Natural killer cell (primary cell): ENCODE measurements around the gene UBXN11. TPM values are rescaled to one million over a fixed set of nuclear protein-coding genes. Genes with fewer than 3 reads are reported as not detected.

Experiments used
- ATAC-seq, 3 donors: fragments of 150-1000 bp in 2 of 3; fragments of 200-7000 bp in 1 of 3; cut with Tn5 transposase; 1 replicate in 1 of 3; 2 replicates in 2 of 3; pipeline ENCODE4 v1.10.0; 2021; ENCODE audit warnings: mild to moderate bottlenecking in 2 of 3, moderate library complexity in 2 of 3
- DNase-seq, 2 donors: peaks; one replicate each; pipeline versions ENCODE4 v3.0.0 to v3.0.0-alpha.2; 2013 to 2021; ENCODE audit warnings: mixed read lengths in 1 of 2
- H3K27ac ChIP-seq: one replicate; pipeline ENCODE4 v1.5.1; 2013; ENCODE audit warnings: mild to moderate bottlenecking, low read length
- H3K27me3 ChIP-seq: one replicate; pipeline ENCODE4 v1.6.1; 2013; ENCODE audit warnings: low read length; ENCODE audit not compliant: control insufficient read depth, insufficient read depth
- H3K36me3 ChIP-seq: one replicate; pipeline ENCODE4 v1.6.1; 2013; ENCODE audit warnings: low read length; ENCODE audit not compliant: control insufficient read depth, insufficient read depth
- H3K4me1 ChIP-seq: one replicate; pipeline ENCODE4 v1.6.1; 2013; ENCODE audit warnings: low read length; ENCODE audit not compliant: control insufficient read depth, insufficient read depth
- H3K4me3 ChIP-seq: one replicate; pipeline ENCODE4 v1.5.1; 2013; ENCODE audit warnings: low read length
- H3K9me3 ChIP-seq: one replicate; pipeline ENCODE4 v1.6.1; 2013; ENCODE audit warnings: low read length; ENCODE audit not compliant: control insufficient read depth, insufficient read depth
- H3K27ac Mint-ChIP-seq, 2 donors: one replicate each; pipeline ENCODE4 v1.8.0; 2022; ENCODE audit warnings: mild to moderate bottlenecking in 2 of 2, mixed read lengths in 2 of 2, moderate library complexity in 1 of 2
- H3K27me3 Mint-ChIP-seq, 2 donors: one replicate each; pipeline ENCODE4 v1.8.0; 2022; ENCODE audit warnings: low read depth in 2 of 2, mixed read lengths in 2 of 2
- H3K36me3 Mint-ChIP-seq: one replicate; pipeline ENCODE4 v1.8.0; 2022; ENCODE audit warnings: mixed read lengths
- H3K4me1 Mint-ChIP-seq, 2 donors: one replicate each; pipeline ENCODE4 v1.8.0; 2022; ENCODE audit warnings: mixed read lengths in 2 of 2
- H3K4me3 Mint-ChIP-seq: one replicate; pipeline ENCODE4 v1.8.0; 2022; ENCODE audit warnings: mild to moderate bottlenecking, moderate library complexity, mixed read lengths
- H3K9me3 Mint-ChIP-seq, 2 donors: one replicate each; pipeline ENCODE4 v1.8.0; 2022; ENCODE audit warnings: mixed read lengths in 2 of 2
- WGBS: methylation state at CpG from one replicate; pipeline ENCODE4 v1.1.7; 2013; ENCODE audit warnings: missing lambda C conversion rate; ENCODE audit not compliant: insufficient coverage; 5-methylcytosine and 5-hydroxymethylcytosine counted together
- intact Hi-C: fragments of 100-400 bp; cut with micrococcal nuclease; formaldehyde crosslinking; loops from one replicate; pipeline ENCODE4 v1.14.2; 2022
- total RNA-seq, 4 donors: library from RNA; stranded (reverse); fragments of 120-200 nt in 1 of 4; gene quantifications; one replicate each; pipeline versions ENCODE4 v1.2.3 to v1.2.4, GENCODE V29; 2013 to 2022
- TF ChIP-seq, protein P1 (sequence below): fragments of 200-600 bp; IDR thresholded peaks from one replicate; pipeline ENCODE4 v1.8.0; 2022; ENCODE audit warnings: antibody characterized with exemption

UBXN11 gene
- total RNA-seq, 3 donors from 2014 or later (not counting 1 experiment from before 2014, with no cell fraction given), result 22.7 to 32.0 (median 31.7) TPM

DNA sequence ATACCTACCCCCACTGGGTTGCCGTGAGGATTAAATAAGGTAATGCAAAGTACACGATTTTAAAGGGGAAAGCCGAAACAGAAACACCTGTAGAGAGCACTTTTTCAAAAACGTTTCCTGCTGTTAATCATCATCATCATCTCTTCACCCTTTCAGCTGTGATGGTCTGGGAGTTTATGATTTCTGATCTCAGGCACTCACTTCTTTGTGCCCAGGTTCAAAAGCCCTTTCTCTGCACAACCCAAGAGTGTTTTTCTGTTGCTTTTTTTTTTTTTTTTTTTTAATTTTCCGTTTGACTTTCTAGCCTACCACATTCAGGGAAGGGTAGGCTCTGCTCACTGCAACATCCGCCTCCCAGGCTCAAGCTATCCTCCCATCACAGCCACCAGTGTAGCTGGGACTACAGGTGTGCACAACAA is 936 bp upstream of the UBXN11 start:
- Histone ChIP-seq H3K9me3 (no peaks in the 10 kb centered on the region), H3K4me1 (peaks cover 26% of the 10 kb centered on the region), H3K36me3 (no peaks in the 10 kb centered on the region), H3K27me3 (no peaks in the 10 kb centered on the region), H3K4me3 (no peak overlapping the region), H3K27ac (peak overlapping the region; percentile 51)
- intact Hi-C loops, result no loop called here
- peak in 1 of 2 donors; percentile 72 for DNase-seq
- Mint-ChIP-seq H3K4me1 (peaks cover 12 to 38% of the 10 kb centered on the region in 2 donors), H3K36me3 (no peaks in the 10 kb centered on the region), H3K27me3 (no peaks in the 10 kb centered on the region), H3K4me3 (peak overlapping the region; percentile 100), H3K27ac (peak overlapping the region; percentile 81 to 97), H3K9me3 (no peaks in the 10 kb centered on the region)
- TF ChIP-seq, protein P1, sequence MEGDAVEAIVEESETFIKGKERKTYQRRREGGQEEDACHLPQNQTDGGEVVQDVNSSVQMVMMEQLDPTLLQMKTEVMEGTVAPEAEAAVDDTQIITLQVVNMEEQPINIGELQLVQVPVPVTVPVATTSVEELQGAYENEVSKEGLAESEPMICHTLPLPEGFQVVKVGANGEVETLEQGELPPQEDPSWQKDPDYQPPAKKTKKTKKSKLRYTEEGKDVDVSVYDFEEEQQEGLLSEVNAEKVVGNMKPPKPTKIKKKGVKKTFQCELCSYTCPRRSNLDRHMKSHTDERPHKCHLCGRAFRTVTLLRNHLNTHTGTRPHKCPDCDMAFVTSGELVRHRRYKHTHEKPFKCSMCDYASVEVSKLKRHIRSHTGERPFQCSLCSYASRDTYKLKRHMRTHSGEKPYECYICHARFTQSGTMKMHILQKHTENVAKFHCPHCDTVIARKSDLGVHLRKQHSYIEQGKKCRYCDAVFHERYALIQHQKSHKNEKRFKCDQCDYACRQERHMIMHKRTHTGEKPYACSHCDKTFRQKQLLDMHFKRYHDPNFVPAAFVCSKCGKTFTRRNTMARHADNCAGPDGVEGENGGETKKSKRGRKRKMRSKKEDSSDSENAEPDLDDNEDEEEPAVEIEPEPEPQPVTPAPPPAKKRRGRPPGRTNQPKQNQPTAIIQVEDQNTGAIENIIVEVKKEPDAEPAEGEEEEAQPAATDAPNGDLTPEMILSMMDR, result no peak
- no peak for ATAC-seq
- 85% methylated on average over 1 of the region's 6 CpGs for WGBS

DNA sequence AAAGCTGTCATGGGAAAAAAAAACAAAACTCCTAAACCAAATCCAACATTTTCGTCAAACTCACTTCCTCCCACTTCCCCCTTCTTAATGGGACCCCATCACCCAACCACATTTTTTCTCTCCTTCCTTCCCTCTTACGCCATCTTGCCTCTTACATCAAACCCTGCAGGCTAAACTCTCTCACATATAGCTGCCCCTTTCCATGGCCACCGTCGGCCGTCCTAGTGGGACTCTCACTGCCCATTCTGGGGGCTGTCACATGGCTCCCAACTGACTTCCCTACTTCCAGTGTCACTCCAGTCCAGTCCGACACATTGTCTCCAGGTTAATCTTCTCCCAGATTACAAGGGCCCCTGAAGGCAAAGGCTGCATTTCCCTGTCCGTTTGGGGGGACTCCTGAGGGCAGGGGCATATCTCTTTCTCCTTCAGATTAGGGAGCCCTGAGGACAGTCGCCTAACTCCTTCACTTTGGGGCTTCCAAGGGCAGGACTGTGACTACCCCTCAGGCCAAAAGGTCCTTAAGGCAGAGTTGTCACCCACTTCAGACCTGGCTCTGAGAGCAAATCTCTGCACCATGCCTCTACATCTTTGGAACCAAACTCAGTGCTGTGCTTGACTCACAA is 658 bp downstream of the UBXN11 start:
- DNase-seq (no peak), ATAC-seq (no peak)
- peaks cover 29% of the 10 kb centered on the region for H3K4me1 ChIP-seq
- no peaks in the 10 kb centered on the region for H3K9me3 ChIP-seq
- Mint-ChIP-seq H3K4me3 (peak overlapping the region; percentile 100), H3K36me3 (no peaks in the 10 kb centered on the region), H3K27ac (peak overlapping the region; percentile 81 to 97), H3K9me3 (no peaks in the 10 kb centered on the region), H3K4me1 (peaks cover 12 to 33% of the 10 kb centered on the region in 2 donors), H3K27me3 (no peaks in the 10 kb centered on the region)
- no peaks in the 10 kb centered on the region for H3K27me3 ChIP-seq
- H3K27ac ChIP-seq, result peak overlapping the region; percentile 35
- intact Hi-C loops, result no loop called here
- H3K36me3 ChIP-seq, result no peaks in the 10 kb centered on the region
- TF ChIP-seq, protein P1, result no peak
- peak overlapping the region; percentile 51 for H3K4me3 ChIP-seq
- 23% methylated on average over 8 of the region's 8 CpGs for WGBS

DNA sequence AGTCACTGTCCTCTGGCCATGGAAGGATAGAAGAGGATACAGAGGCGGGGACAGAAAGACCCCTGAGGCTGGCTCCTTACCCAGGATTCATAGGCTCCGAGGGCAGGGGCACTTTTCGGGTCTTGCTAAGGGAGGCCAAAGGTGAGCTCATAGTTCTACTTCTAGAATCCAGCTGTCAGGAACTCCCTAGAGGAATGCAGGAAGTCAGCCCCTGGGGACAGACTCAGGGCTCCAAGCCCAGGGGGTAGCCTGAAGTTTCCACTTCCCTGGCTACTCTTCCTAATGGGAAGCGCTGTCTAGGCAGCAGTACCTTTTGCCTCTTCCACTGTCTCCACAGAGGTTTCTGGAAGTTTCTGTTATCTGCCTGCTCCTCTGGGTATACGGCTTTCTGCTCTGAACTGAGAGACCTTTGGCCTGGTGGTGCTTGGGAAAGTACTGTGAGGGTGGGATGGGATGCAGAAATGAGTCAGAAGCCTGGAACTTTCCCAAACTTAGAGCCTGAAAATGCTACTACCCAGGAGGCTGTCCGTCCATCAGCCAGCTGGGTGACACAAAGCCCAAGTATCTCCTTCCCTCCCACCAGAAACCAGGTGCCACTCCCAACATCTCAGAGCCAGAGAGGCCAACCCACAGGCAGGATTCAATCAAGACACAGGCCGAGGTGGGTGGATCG is 3.6 kb downstream of the UBXN11 start:
- no peaks in the 10 kb centered on the region for H3K36me3 ChIP-seq
- intact Hi-C loops, result no loop called here
- ATAC-seq, result no peak
- Mint-ChIP-seq H3K27ac (no peak overlapping the region), H3K27me3 (no peaks in the 10 kb centered on the region), H3K4me3 (peak overlapping the region; percentile 13), H3K9me3 (no peaks in the 10 kb centered on the region), H3K4me1 (peaks cover 12 to 35% of the 10 kb centered on the region in 2 donors), H3K36me3 (no peaks in the 10 kb centered on the region)
- no peaks in the 10 kb centered on the region for H3K27me3 ChIP-seq
- no peak for DNase-seq
- no peaks in the 10 kb centered on the region for H3K9me3 ChIP-seq
- peaks cover 30% of the 10 kb centered on the region for H3K4me1 ChIP-seq
- no peak overlapping the region for H3K27ac ChIP-seq
- TF ChIP-seq, protein P1, result no peak
- no peak overlapping the region for H3K4me3 ChIP-seq
- WGBS, result 88% methylated on average over 8 of the region's 8 CpGs
